K562 (cell line): Measurements from ENCODE around the gene SALL2. TPM values are rescaled to one million over a fixed set of nuclear protein-coding genes. Genes with fewer than 3 reads are reported as not detected.

ENCODE experiments used
- CBX3 ChIP-seq, 2 experiments: IDR thresholded peaks; 1 replicate in 1 of 2; 2 replicates in 1 of 2; pipeline ENCODE4 v1.6.1; 2012; ENCODE audit warnings: inconsistent platforms in 2 of 2, low read length in 2 of 2, borderline replicate concordance in 1 of 2, control low read depth in 1 of 2
- DMBX1 ChIP-seq: fragments of 250-450 bp; sonication (Bioruptor Pico); IDR thresholded peaks from 2 replicates; pipeline ENCODE4 v1.8.0; 2022; ENCODE audit warnings: inconsistent platforms, mild to moderate bottlenecking, moderate library complexity, borderline replicate concordance
- ERF ChIP-seq: fragments of 450-650 bp; formaldehyde crosslinking; IDR thresholded peaks from 2 replicates; pipeline ENCODE4 v1.4.0; 2020; ENCODE audit warnings: mild to moderate bottlenecking, mixed read lengths
- FOXJ2 ChIP-seq: fragments of 200-800 bp; sonication (Bioruptor generic); IDR thresholded peaks from 2 replicates; pipeline ENCODE4 v1.6.1; 2016; ENCODE audit warnings: missing genetic modification characterization, missing compliant biosample characterization
- FOXJ3 ChIP-seq: sonication (generic); formaldehyde crosslinking; IDR thresholded peaks from 2 replicates; pipeline ENCODE4 v1.4.0; 2020; ENCODE audit warnings: mild to moderate bottlenecking, missing genetic modification reagents
- MED1 ChIP-seq: sonication (generic); formaldehyde crosslinking; IDR thresholded peaks from 2 replicates; pipeline ENCODE4 v1.8.1; 2023; ENCODE audit warnings: missing genetic modification reagents, borderline replicate concordance
- MTA2 ChIP-seq: fragments of 450-650 bp; IDR thresholded peaks from 2 replicates; pipeline ENCODE4 v1.6.1; 2016; ENCODE audit warnings: low read depth
- NCOA6 ChIP-seq: fragments of 450-650 bp; IDR thresholded peaks from 2 replicates; pipeline ENCODE4 v1.6.1; 2017; ENCODE audit warnings: mild to moderate bottlenecking
- NFATC3 ChIP-seq: fragments of 450-650 bp; IDR thresholded peaks from 2 replicates; pipeline ENCODE4 v1.6.1; 2017; ENCODE audit warnings: mild to moderate bottlenecking
- PATZ1 ChIP-seq: fragments of 250-450 bp; sonication (Bioruptor Pico); IDR thresholded peaks from 2 replicates; pipeline ENCODE4 v1.5.0; 2020; ENCODE audit warnings: mild to moderate bottlenecking, borderline replicate concordance
- ZBTB34 ChIP-seq: fragments of 250-450 bp; sonication (Bioruptor Pico); IDR thresholded peaks from 2 replicates; pipeline ENCODE4 v1.8.0; 2021; ENCODE audit warnings: mild to moderate bottlenecking, moderate library complexity
- ZNF263 ChIP-seq: sonication (generic); formaldehyde crosslinking; IDR thresholded peaks from 2 replicates; pipeline ENCODE4 v1.8.0; 2022; ENCODE audit warnings: mild to moderate bottlenecking, missing genetic modification reagents, borderline replicate concordance
- ZNF277 ChIP-seq: fragments of 250-450 bp; sonication (Bioruptor Pico); IDR thresholded peaks from 2 replicates; pipeline ENCODE4 v1.8.0; 2022; ENCODE audit warnings: inconsistent platforms, mild to moderate bottlenecking, moderate library complexity, borderline replicate concordance
- ZNF347 ChIP-seq: fragments of 450-650 bp; formaldehyde crosslinking; IDR thresholded peaks from 2 replicates; pipeline ENCODE4 v1.4.0; 2020; ENCODE audit warnings: low read depth, mild to moderate bottlenecking, moderate library complexity
- ZNF518B ChIP-seq: fragments of 250-450 bp; sonication (Bioruptor Pico); IDR thresholded peaks from 2 replicates; pipeline ENCODE4 v1.5.0; 2021; ENCODE audit warnings: mild to moderate bottlenecking, moderate library complexity
- ZNF589 ChIP-seq: fragments of 200-800 bp; sonication (Bioruptor generic); IDR thresholded peaks from 2 replicates; pipeline ENCODE4 v1.6.1; 2016; ENCODE audit warnings: low read depth, missing genetic modification characterization, missing compliant biosample characterization
- ZNF76 ChIP-seq: fragments of 250-450 bp; sonication (Bioruptor Pico); IDR thresholded peaks from 2 replicates; pipeline ENCODE4 v1.4.0; 2020; ENCODE audit warnings: mild to moderate bottlenecking, moderate library complexity, borderline replicate concordance
- ZNF764 ChIP-seq: fragments of 250-450 bp; sonication (Bioruptor Pico); IDR thresholded peaks from 2 replicates; pipeline ENCODE4 v1.4.0; 2020; ENCODE audit warnings: low read depth, mild to moderate bottlenecking, moderate library complexity
- polyA plus RNA-seq, 8 experiments: library from polyadenylated mRNA; depleted of rRNA in 4 of 8; stranded (reverse) in 5 of 8; unstranded in 3 of 8; fragments of >200 nt; fragmentation: Nextera tagmentation in 2 of 8; fragmentation: Illumina TruSeq in 1 of 8; extraction: Ambion mirVana in 2 of 8; extraction: Trizol in 1 of 8; gene quantifications; 2 replicates each; pipeline versions ENCODE4 v1.2.1 to v1.2.3, GENCODE V29; 2011 to 2014; ENCODE audit warnings: inconsistent platforms in 1 of 8, missing spikeins in 1 of 8
- total RNA-seq, 7 experiments: library from RNA; depleted of rRNA in 6 of 7; stranded (reverse); fragments of >200 nt in 6 of 7; fragmentation: Illumina TruSeq in 2 of 7; extraction: Trizol in 2 of 7; gene quantifications; 2 replicates each; pipeline versions ENCODE4 v1.2.1 to v1.2.3, GENCODE V29; 2011 to 2021; ENCODE audit warnings: low replicate concordance in 1 of 7

The SALL2 gene
- total and polyA plus RNA-seq, 9 of the 15 experiments (the other 6 are each of a cell fraction or from before 2014, with no cell fraction given) = 6.6 to 30.4 (median 12.9) TPM

- TF ChIP-seq ZNF263 (CRISPR knock-in tag) (peak; percentile 30; the same call in 1 of the 2 replicates), MED1 (CRISPR knock-in tag) (no peak), FOXJ3 (no peak), PATZ1 (CRISPR knock-in tag) (no peak), NCOA6 (no peak), MTA2 (no peak), FOXJ2 (tag) (peak; percentile 67; the same call in 1 of the 2 replicates), NFATC3 (no peak), CBX3 (IDR thresholded peaks at IDR 0.05; ENCODE audit: borderline replicate concordance in 1 of 2, low read length in 2 of 2) (0 out of 3 replicates have a peak, but pooled peaks of 1 of the 2 experiments have one; percentile 10), ERF (CRISPR knock-in tag) (no peak), ZNF347 (CRISPR knock-in tag) (no peak), ZNF76 (CRISPR knock-in tag) (no peak), ZNF589 (peak; percentile 90), ZNF518B (CRISPR knock-in tag) (no peak), DMBX1 (CRISPR knock-in tag) (peak; percentile 83; the same call in 1 of the 2 replicates), ZBTB34 (CRISPR knock-in tag) (no peak), ZNF277 (no peak), ZNF764 (CRISPR knock-in tag) (no peak)
Observed at GRCh38 chr14:21510735-21511657, 15.2 kb downstream of the SALL2 start, which contains the start of gene METTL3 (continued).
